Mammary epithelial cell (primary cell): ENCODE measurements around the gene JPH4.

Source experiments
- EZH2 ChIP-seq: IDR thresholded peaks from 2 replicates; pipeline ENCODE4 v1.6.1; 2012; ENCODE audit warnings: low read length, inconsistent platforms, borderline replicate concordance
- TF ChIP-seq, protein P1 (sequence below), 2 donors: IDR thresholded peaks in 1 of 2; conservative IDR thresholded peaks in 1 of 2; 2 replicates each; pipeline ENCODE4 v1.5.1; 2011 to 2012; ENCODE audit warnings: inconsistent platforms in 2 of 2, low read length in 2 of 2, mild to moderate bottlenecking in 2 of 2, control low read depth in 1 of 2, low read depth in 1 of 2; ENCODE audit not compliant: insufficient read depth in 1 of 2; ENCODE audit errors: extremely low read depth in 1 of 2

DNA sequence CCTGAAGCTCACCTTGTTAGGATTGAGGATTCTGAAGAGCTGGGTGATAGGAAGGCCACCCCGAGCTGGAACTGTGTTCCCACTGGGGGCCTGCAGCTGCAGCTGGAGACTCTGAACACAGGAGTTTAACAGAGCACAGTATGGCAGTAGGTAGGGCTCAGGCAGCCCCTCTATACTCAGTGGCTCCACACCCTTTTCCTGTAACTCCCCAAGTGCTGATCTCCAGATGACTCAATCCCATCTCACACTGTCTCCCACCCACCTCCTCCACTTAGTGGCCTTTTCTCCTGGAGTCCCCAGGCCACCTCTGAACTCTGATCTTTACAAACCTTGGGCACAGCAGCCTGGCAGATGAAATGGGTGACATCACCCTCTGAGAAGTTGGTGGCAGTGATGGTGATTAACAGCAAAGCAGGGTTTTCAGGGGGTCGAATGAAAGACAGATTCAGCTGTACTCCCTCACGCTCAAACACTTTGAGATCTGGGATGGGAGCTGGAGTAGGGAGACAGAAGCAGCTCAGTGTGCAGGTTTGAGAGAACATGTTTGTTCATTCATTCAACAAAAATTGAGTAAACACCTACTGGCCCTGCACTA lies 18.6 kb downstream of the JPH4 start:
- TF ChIP-seq, protein P1, sequence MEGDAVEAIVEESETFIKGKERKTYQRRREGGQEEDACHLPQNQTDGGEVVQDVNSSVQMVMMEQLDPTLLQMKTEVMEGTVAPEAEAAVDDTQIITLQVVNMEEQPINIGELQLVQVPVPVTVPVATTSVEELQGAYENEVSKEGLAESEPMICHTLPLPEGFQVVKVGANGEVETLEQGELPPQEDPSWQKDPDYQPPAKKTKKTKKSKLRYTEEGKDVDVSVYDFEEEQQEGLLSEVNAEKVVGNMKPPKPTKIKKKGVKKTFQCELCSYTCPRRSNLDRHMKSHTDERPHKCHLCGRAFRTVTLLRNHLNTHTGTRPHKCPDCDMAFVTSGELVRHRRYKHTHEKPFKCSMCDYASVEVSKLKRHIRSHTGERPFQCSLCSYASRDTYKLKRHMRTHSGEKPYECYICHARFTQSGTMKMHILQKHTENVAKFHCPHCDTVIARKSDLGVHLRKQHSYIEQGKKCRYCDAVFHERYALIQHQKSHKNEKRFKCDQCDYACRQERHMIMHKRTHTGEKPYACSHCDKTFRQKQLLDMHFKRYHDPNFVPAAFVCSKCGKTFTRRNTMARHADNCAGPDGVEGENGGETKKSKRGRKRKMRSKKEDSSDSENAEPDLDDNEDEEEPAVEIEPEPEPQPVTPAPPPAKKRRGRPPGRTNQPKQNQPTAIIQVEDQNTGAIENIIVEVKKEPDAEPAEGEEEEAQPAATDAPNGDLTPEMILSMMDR (conservative IDR thresholded peaks at IDR 0.05 in 1 of 2, IDR thresholded peaks at IDR 0.05 in 1 of 2; ENCODE audit: extremely low read depth in 1 of 2, insufficient read depth in 1 of 2, low read depth in 1 of 2, low read length in 2 of 2), result no peak
- TF ChIP-seq EZH2, result no peak
